Ramos (cell line): ENCODE data around the gene SNRPA.

Source experiments
- in situ Hi-C: fragments of 300-500 bp; cut with MboI; formaldehyde crosslinking; loops from one replicate; pipeline ENCODE4 v1.14.3; 2022; ENCODE audit warnings: low sequenced_read_pairs; ENCODE audit not compliant: unreplicated experiment

SNRPA gene

DNA sequence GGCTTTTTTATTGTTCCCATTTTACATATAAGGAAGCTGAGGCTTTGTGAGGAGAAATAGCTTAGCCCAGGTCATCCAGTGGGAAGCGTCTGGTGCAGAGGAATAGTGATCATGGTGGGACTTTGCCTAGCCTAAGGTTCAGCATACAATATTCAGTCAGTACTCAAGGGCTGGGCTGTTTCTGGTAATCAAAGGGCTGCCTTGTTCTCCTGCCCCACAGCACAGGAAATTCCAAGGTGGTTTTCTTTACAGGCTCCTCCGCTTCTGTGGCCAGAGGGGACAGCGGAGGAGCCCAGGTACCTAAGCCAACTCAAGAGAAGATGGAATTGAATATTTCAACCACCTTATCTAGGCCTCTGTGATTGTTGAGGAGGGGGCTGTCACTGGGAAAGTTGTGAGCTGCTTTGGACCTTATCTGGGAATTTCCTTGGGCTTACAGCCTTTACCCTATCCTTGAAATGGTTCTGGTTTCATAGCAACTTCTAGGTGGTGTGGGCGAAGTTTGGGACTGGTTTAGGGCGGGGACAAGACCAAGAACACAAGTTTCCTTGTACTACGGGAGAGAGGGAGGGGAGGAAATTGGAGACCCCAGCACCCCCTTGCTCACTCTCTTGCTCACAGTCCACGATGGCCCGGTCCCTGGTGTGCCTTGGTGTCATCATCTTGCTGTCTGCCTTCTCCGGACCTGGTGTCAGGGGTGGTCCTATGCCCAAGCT lies 24.1 kb downstream of the SNRPA start, which contains the start of gene MIA:
Gene MIA, plus strand, starts transcription at position 606 of the 716 bp plus-strand sequence. Its CDS starts 22 bp downstream, at position 628.
- in situ Hi-C loops, result loop anchor here (25.0 kb wide), 1 partner anchor 1487 kb away; the partner anchor contains the start of genes CIC and ERF

DNA sequence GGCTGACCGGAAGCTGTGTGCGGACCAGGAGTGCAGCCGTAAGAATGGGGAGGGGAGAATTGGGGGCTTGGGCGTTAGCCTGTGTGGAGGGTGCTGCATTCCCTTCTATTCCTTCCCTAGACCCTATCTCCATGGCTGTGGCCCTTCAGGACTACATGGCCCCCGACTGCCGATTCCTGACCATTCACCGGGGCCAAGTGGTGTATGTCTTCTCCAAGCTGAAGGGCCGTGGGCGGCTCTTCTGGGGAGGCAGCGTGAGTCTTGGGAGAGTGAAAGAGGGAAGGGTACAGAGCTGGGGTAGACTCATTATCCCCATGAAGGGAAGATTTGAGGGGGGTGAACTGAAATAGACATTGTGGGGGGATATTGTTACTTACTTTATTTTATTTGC lies 24.6 kb downstream of the SNRPA start:
- in situ Hi-C loops, result loop anchor here (25.0 kb wide), 1 partner anchor 1487 kb away; the partner anchor contains the start of genes CIC and ERF

DNA sequence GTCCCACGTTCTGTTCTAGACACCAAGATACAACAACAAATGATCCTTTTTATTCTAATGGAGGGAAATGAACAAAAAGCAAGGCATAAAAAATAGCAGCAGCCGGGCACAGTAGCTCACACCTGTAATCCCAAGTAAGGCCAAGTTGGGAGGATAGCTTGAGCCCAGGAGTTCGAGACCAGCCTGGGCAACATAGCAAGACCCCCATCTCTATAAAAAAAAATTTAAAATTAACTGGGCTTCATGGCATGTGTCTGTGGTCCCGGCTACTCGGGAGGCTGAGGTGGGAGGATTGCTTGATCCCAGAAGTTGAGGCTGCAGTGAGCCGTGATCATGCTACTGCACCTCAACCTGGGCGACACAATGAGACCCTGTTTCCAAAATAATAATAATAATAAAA lies 25.4 kb downstream of the SNRPA start:
- in situ Hi-C loops, result loop anchor here (25.0 kb wide), 1 partner anchor 1486 kb away; the partner anchor contains the start of genes CIC and ERF

DNA sequence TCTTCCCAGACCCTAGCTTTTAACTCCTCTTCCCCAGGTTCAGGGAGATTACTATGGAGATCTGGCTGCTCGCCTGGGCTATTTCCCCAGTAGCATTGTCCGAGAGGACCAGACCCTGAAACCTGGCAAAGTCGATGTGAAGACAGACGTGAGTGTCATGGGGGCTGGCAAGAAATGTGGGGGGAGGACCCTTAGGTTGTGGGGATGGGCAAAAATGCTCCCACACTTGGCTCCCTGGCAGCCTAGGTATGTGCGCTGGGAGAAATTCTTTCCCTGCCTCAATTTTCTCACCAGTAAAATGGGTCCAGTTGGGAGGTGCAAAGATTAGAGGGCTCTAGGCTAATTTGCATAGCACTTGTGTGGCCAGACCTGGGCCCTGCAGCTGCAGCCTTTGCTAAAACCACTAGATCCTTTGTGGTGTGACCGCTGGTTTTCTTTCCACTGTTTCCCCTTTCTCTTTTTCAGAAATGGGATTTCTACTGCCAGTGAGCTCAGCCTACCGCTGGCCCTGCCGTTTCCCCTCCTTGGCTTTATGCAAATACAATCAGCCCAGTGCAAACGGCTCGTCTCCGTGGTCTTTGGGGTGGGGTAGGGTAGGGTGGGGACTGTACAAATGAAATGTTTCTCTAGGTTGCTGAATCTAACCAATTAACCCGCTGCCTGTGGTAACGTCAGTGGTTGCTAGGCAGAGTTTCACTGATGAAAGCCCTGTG lies 26.1 kb downstream of the SNRPA start:
- in situ Hi-C loops, result loop anchor here (25.0 kb wide), 1 partner anchor 1485 kb away; the partner anchor contains the start of genes CIC and ERF

DNA sequence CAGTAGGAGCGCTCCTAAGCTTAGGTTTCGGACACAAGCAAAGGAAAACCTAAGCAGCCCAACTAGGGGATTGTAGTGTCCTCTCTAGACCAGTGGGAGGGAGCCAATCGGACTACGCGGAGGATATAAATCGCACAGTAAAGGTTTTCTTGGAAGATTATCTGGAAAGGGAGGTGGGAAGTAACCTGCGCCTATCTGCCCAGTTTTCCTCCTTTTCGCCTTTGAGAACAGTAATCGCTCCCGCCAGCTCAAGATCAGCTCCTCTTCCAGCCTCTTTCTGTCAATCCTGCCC lies 26.6 kb downstream of the SNRPA start:
- in situ Hi-C loops, result loop anchor here (25.0 kb wide), 1 partner anchor 1485 kb away; the partner anchor contains the start of genes CIC and ERF

DNA sequence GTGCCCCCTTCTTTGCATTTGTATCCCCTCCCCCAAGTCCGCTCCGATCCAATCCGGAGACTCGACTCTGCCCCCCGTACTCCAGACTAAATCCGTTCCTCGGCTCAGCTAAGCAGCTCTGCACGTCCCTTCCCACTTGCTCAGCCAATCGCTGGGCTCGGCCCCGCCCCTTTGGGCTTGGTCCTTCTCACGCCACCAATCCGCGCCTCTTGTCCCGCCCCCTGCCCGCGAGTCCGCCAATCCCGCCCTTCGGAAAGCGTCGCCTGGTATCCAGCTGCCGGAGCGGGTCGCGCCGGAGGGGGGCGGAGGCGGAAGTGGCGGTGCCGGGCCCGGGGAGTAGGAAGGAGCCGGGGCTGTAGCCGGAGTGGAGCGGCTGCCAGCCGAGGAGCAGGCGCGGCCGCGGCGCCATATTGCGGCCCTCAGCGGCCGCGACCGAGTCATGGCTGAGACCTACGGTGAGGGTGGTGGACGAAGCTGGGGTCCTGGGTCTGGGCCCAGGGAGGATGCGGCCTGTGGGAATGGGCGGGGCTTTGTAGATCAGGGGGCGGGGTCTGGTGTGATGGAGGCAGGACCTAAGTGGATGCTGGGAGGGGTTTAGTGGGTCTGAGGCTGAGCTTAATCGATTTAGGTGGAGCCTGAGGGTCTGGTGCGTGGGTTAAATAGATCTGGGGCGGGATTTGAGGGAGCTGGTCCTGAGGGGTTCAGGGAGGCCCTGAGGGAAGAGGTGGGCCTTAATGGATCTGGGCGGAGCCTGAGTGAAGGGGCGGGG lies 27.1 kb downstream of the SNRPA start, which contains the start of gene RAB4B:
Gene RAB4B, plus strand, starts transcription at position 311 of the 769 bp plus-strand sequence. Its CDS starts 129 bp downstream, at position 440.
- in situ Hi-C loops, result loop anchor here (25.0 kb wide), 1 partner anchor 1484 kb away; the partner anchor contains the start of genes CIC and ERF

DNA sequence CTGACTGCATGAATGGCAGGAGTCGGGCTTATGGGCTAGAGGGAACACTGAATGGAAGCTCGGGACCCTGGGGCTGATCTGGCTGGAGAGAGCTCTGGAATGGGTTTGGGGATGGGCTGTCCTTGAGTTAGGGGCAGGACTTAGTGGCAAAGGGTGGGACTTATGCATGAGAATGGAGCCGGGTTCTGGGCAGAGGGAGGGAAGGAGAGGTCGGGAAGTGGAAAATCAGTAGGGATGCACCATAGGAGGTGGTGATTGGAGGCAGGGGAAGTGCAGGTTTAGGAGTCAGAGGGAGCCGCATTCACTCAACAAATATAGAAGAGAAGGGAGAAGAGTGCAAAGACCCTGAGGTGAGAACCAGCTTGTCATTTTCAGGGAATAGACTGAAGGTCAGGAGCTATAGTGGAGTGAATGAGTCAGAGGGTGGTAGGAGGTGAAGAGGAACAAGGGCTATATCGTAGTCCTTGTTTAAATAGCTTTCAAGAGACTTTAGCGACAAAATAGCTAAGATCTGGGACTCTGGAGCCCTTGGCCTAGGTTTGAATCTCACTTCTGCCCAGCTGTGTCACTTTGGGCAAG lies 27.8 kb downstream of the SNRPA start:
- in situ Hi-C loops, result loop anchor here (25.0 kb wide), 1 partner anchor 1484 kb away; the partner anchor contains the start of genes CIC and ERF

DNA sequence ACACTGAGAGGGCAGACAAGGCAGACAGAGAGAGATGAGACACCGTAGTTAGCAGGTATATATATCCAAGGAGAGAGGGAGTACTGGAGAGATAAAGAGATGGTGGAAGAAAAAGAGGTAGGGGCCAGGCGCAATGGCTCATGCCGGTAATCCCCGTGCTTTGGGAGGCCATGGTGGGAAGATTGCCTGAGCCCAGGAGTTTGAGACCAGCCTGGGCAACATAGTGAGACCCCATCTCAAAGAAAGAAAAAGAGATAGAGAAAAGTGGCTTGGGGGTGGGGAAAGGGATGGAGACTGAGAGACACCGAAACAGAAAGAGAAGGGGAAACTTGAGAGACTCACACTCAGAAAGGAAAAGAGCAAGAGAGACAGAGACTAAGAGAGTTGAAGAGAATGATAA lies 29.6 kb downstream of the SNRPA start:
- in situ Hi-C loops, result loop anchor here (25.0 kb wide), 1 partner anchor 1482 kb away; the partner anchor contains the start of genes CIC and ERF

DNA sequence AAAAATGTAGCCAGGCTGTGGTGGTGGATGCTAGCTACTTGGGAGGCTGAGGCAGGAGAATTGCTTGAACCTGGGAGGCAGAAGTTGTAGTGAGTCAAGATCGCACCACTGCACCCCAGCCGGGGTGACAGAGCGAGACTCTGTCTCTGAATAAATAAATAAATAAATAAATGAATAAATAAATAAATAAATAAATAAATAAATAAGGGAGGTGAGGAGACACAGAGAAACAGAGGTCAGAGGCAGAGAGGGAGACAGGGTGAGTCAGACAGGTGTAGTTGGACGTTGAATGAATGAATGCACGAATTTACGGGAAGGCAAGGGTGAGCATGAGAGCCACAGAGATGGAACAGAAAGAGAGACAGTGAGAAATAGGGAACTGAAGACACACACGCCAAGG lies 30.1 kb downstream of the SNRPA start:
- in situ Hi-C loops, result loop anchor here (25.0 kb wide), 1 partner anchor 1481 kb away; the partner anchor contains the start of genes CIC and ERF

DNA sequence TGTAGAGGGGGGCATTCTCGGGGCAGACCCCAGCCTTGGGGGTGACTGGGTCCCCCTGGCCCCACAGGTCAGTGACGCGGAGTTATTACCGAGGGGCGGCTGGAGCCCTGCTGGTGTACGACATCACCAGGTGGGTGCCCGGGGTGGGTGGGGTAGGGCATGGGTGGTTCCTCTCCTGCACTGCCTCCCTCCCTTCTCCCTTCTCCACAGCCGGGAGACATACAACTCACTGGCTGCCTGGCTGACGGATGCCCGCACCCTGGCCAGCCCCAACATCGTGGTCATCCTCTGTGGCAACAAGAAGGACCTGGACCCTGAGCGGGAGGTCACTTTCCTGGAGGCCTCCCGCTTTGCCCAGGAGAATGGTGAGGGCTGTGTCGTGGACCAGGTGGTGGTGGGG lies 32.7 kb downstream of the SNRPA start:
- in situ Hi-C loops, result loop anchor here (25.0 kb wide), 1 partner anchor 1479 kb away; the partner anchor contains the start of genes CIC and ERF

DNA sequence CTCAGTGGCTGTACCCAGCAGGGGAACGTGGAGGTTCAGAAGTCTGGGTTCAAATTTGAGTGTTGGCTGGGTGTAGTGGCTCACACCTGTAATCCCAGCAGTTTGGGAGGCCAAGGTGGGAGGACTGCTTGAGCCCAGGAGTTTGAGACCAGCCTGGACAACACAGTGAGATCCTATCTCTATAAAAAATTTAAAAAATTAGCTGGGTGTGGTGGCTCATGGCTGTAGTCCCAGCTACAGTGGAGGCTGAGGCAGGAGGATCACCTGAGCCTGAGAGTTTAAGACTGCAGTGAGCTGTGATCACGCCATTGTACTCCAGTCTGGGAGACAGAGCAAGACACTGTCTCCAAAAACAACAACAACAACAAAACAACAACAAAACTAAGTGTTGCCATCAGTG lies 33.1 kb downstream of the SNRPA start:
- in situ Hi-C loops, result loop anchor here (25.0 kb wide), 1 partner anchor 1478 kb away; the partner anchor contains the start of genes CIC and ERF

DNA sequence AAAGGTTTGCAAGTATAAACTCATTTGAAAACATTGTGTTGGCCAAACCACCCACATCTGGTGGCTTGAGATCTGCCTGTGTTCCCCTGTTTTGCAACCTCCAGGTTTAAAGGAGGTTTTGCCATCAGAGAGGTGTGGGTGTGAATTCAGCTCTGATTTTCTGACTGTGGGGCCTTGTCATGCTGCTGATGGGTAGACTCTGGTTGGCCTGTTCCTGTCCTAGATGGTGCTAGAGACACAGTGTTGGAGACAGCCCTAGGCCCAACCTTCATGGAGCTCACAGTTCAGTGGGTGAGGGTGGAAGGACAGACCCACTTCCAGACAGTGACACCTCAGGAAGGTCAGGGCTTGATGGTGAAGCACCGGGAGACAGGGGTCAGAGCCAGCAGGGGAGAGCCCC lies 34.5 kb downstream of the SNRPA start:
- in situ Hi-C loops, result loop anchor here (25.0 kb wide), 1 partner anchor 1477 kb away; the partner anchor contains the start of genes CIC and ERF

DNA sequence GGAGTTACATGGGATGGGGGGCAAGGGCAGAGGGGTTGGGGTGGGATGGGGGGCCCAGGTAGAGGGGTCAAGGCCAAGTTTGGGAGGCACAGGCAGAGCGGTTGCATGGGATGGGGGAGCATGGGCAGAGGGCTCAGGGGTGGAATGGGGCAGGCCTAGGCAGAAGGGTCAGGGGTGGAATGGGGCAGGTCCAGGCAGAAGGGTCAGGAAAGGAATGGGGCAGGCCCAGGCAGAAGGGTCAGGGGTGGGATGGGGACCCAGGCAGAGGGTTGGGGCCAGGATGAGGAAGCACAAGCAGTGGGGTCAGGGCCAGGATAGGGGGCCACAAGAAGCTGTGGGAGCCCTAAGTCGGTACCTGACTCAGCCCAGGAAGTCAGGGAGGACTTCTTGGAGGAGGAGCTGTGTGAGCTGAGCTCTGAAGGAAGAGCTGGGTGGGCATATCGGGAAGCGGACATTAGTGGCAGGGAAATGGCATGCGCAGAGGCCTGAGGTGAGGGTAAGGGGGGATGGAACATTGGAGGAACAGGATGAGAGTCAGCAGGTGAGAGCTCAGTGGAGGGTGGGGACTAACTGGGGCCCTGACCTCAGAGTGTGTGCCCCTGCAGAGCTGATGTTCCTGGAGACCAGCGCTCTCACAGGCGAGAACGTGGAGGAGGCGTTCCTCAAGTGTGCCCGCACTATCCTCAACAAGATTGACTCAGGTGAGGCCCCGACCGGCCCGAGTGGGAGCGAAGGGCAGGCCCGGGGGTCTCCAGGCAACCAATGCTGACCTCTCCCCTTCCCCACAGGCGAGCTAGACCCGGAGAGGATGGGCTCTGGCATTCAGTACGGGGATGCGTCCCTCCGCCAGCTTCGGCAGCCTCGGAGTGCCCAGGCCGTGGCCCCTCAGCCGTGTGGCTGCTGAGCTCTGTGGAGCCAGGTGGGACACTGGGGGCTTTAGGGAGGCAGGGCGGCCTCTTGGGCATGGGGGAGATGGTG lies 35.3 kb downstream of the SNRPA start:
- in situ Hi-C loops, result loop anchor here (25.0 kb wide), 1 partner anchor 1476 kb away; the partner anchor contains the start of genes CIC and ERF

DNA sequence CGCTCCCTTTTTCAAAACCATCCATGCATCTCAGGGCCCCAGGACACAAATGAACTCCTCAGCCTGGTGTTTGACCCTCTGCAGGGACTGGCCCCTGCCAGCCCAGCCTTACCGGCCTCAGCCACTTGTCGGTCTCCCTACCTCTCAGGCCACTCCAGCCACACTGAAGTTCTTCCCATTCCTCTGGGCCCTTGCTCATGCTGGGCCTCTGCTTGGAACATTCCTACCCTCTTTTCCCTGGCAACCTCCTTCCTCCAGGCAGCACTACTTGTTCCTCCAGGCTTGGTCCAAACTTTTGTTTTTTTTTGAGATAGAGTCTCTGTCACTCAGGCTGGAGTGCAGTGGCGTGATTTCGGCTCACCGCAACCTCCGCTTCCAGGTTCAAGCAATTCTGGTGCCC lies 40.3 kb downstream of the SNRPA start:
- in situ Hi-C loops, result loop anchor here (25.0 kb wide), 1 partner anchor 1471 kb away; the partner anchor contains the start of genes CIC and ERF

DNA sequence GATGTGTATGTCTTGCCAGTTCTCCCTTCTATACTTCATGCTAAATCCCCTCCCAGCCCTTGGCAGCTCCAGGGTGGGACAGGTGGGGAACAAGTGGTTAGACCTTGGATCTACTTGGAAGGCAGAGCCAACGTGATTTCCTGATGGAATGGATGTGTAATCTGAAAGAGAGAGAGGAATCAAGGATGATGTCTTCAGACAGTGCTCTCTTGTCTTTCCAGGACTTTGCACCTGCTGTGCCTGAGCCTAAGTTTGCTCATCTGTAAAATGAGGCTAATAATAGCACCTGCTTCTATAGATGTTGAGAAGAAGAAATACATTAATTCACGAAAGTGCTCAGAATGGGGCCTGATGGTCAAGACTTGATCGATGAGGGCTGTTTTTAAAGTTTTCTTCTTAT lies 41.0 kb downstream of the SNRPA start:
- in situ Hi-C loops, result loop anchor here (25.0 kb wide), 1 partner anchor 1470 kb away; the partner anchor contains the start of genes CIC and ERF

DNA sequence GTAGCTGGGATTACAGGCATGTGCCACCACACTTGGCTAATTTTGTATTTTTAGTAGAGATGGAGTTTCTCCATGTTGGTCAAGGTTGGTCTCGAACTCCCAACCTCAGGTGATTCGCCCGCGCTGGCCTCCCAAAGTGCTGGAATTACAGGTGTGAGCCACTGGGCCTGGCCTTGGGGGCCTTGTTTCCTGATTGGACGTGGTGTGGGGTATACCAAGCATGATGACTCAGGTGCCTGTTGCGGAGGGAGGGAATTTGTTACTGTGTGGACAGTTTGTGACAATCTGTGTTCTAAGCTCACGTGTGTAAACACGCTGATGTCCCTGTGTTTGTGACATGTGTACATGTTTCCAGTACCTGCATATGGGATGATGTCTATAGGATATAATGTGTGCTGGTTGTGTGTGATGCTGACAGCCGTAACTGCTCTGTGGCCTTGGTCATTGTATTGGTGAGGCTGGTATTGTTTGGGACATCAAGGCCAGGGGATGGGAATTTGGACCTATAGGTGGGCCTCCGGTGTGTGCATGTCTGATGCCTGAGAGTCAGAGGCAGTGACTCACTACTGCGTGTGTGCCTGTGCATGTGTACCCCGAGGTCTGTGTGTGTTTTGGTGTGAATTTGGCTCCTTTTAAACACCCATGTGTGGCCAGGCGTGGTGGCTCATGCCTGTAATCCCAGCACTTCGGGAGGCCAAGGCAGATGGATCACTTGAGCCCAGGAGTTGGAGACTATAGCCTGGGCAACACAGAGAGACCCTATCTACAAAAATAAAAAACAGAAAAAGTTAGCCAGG lies 46.4 kb downstream of the SNRPA start:
- in situ Hi-C loops, result loop anchor here (25.0 kb wide), 1 partner anchor 1465 kb away; the partner anchor contains the start of genes CIC and ERF
